22Rv1 (cell line): ENCODE data around the gene RARRES2.

Experiments used
- H3K27ac ChIP-seq: fragments of 450-650 bp; 2 replicates; pipeline ENCODE4 v1.5.1; 2017
- CTCF ChIP-seq: fragments of 450-650 bp; IDR thresholded peaks from 2 replicates; pipeline ENCODE4 v1.5.1; 2017; ENCODE audit warnings: mild to moderate bottlenecking
- ZFX ChIP-seq: fragments of 450-650 bp; IDR thresholded peaks from 2 replicates; pipeline ENCODE4 v1.6.1; 2017; ENCODE audit warnings: antibody characterized with exemption, borderline replicate concordance

Gene RARRES2

GRCh38 chr7:150355666-150356059 lies 14.2 kb upstream of the RARRES2 start:
- TF ChIP-seq ZFX (no peak), CTCF (no peak)
- H3K27ac ChIP-seq, result peak overlapping the region; percentile 75

GRCh38 chr7:150351587-150352194 lies 10.3 kb upstream of the RARRES2 start:
- TF ChIP-seq ZFX (no peak), CTCF (no peak)
- no peak overlapping the region for H3K27ac ChIP-seq

GRCh38 chr7:150346922-150347321 lies 5.5 kb upstream of the RARRES2 start:
- H3K27ac ChIP-seq, result no peak overlapping the region
- TF ChIP-seq CTCF (no peak), ZFX (no peak)

GRCh38 chr7:150345012-150345411 lies 3.6 kb upstream of the RARRES2 start:
- TF ChIP-seq CTCF, result no peak
- TF ChIP-seq ZFX, result no peak
- H3K27ac ChIP-seq, result no peak overlapping the region

- TF ChIP-seq ZFX, result no peak
- no peak for TF ChIP-seq CTCF
These were observed 2.9 kb upstream of the RARRES2 start for GRCh38 chr7:150344299-150344698.

GRCh38 chr7:150343225-150343624 lies 1.8 kb upstream of the RARRES2 start:
- TF ChIP-seq ZFX, result no peak

More at GRCh38 chr7:150344299-150344698, 2.9 kb upstream of the RARRES2 start:
- H3K27ac ChIP-seq, result no peak overlapping the region

GRCh38 chr7:150342121-150342408 lies 636 bp upstream of the RARRES2 start:
- TF ChIP-seq CTCF (no peak), ZFX (no peak)
- H3K27ac ChIP-seq, result no peak overlapping the region

More at GRCh38 chr7:150343225-150343624, 1.8 kb upstream of the RARRES2 start:
- H3K27ac ChIP-seq, result no peak overlapping the region

GRCh38 chr7:150340875-150341262 lies 560 bp downstream of the RARRES2 start:
- no peak for TF ChIP-seq ZFX
- no peak for TF ChIP-seq CTCF
- no peak overlapping the region for H3K27ac ChIP-seq
